Gastroesophageal sphincter (tissue), 3 donors: ENCODE results near the gene CNFN.

ENCODE experiments used
- CTCF ChIP-seq, 4 experiments: fragments of 200-600 bp in 2 of 4; fragments of 450-650 bp in 2 of 4; sonication (generic) in 1 of 4; IDR thresholded peaks; one replicate each; pipeline ENCODE4 v1.5.1; 2017 to 2019; ENCODE audit warnings: antibody characterized with exemption in 4 of 4, mild to moderate bottlenecking in 2 of 4, moderate library complexity in 2 of 4
- EP300 ChIP-seq: sonication (generic); formaldehyde crosslinking; IDR thresholded peaks from one replicate; pipeline ENCODE4 v1.6.1; 2017; ENCODE audit warnings: antibody characterized with exemption, mild to moderate bottlenecking
- POLR2A ChIP-seq, 2 donors: fragments of 450-650 bp; IDR thresholded peaks; one replicate each; pipeline ENCODE4 v1.6.1; 2017; ENCODE audit warnings: antibody characterized with exemption in 2 of 2, mild to moderate bottlenecking in 2 of 2, moderate library complexity in 1 of 2
- POLR2AphosphoS5 ChIP-seq: sonication (generic); formaldehyde crosslinking; IDR thresholded peaks from one replicate; pipeline ENCODE4 v1.6.1; 2017; ENCODE audit warnings: antibody characterized with exemption

GRCh38 chr19:42400404-42400803 is 10.3 kb upstream of the CNFN start:
- no peak for TF ChIP-seq CTCF (IDR thresholded peaks at IDR 0.05)
- TF ChIP-seq POLR2A (IDR thresholded peaks at IDR 0.05): no peak
- TF ChIP-seq EP300: no peak
- no peak for TF ChIP-seq POLR2AphosphoS5
